WTC11 (cell line): ENCODE results near the gene LRFN2. TPM values are rescaled to one million over a fixed set of nuclear protein-coding genes. Genes with fewer than 3 reads are reported as not detected.

Source experiments
- ATAC-seq: fragments of 200-7000 bp; cut with Tn5 transposase; 2 replicates; pipeline ENCODE4 v1.10.0; 2021; ENCODE audit warnings: mild to moderate bottlenecking, moderate library complexity
- CTCF ChIA-PET: fragments of 300-600 bp; sonication (Branson Sonifier 250); formaldehyde crosslinking; loops from one replicate; lab custom pipeline; 2021; ENCODE audit warnings: antibody characterized with exemption; lab: Charles Lee
- POLR2A ChIA-PET: fragments of 350-600 bp; sonication (Branson Sonifier 250); formaldehyde crosslinking; loops from one replicate; lab custom pipeline; 2021; ENCODE audit warnings: antibody characterized with exemption; lab: Charles Lee
- DNase-seq: peaks from one replicate; pipeline ENCODE4 v3.0.0; 2021; ENCODE audit warnings: low spot score
- H3K27ac Mint-ChIP-seq: 2 replicates; pipeline ENCODE4 v1.8.0; 2021; ENCODE audit warnings: mixed read lengths
- H3K27me3 Mint-ChIP-seq: 2 replicates; pipeline ENCODE4 v1.8.0; 2021; ENCODE audit warnings: low read depth, mild to moderate bottlenecking, moderate library complexity, mixed read lengths
- H3K36me3 Mint-ChIP-seq: 2 replicates; pipeline ENCODE4 v1.8.0; 2021; ENCODE audit warnings: mixed read lengths
- H3K4me1 Mint-ChIP-seq: 2 replicates; pipeline ENCODE4 v1.8.0; 2022; ENCODE audit warnings: mixed read lengths
- H3K4me3 Mint-ChIP-seq: 2 replicates; pipeline ENCODE4 v1.8.0; 2021; ENCODE audit warnings: mild to moderate bottlenecking, moderate library complexity, mixed read lengths
- H3K9me3 Mint-ChIP-seq: 2 replicates; pipeline ENCODE4 v1.8.0; 2021; ENCODE audit warnings: mixed read lengths
- EMX1 ChIP-seq: fragments of 250-450 bp; sonication (Bioruptor Pico); IDR thresholded peaks from 2 replicates; pipeline ENCODE4 v1.8.0; 2021; ENCODE audit warnings: mild to moderate bottlenecking
- ETV6 ChIP-seq: sonication (generic); formaldehyde crosslinking; IDR thresholded peaks from 2 replicates; pipeline ENCODE4 v1.8.1; 2022; ENCODE audit warnings: mild to moderate bottlenecking, missing genetic modification reagents
- GABPB1 ChIP-seq: sonication (generic); formaldehyde crosslinking; IDR thresholded peaks from 2 replicates; pipeline ENCODE4 v1.8.1; 2023; ENCODE audit warnings: mild to moderate bottlenecking, missing genetic modification reagents
- KAT7 ChIP-seq: sonication (generic); formaldehyde crosslinking; IDR thresholded peaks from 2 replicates; pipeline ENCODE4 v1.8.1; 2023; ENCODE audit warnings: missing genetic modification reagents, mild to moderate bottlenecking, borderline replicate concordance
- MXD4 ChIP-seq: fragments of 250-450 bp; sonication (Bioruptor Pico); IDR thresholded peaks from 2 replicates; pipeline ENCODE4 v1.8.0; 2021; ENCODE audit warnings: mild to moderate bottlenecking, moderate library complexity, borderline replicate concordance
- NFATC4 ChIP-seq: fragments of 250-450 bp; sonication (Bioruptor Pico); IDR thresholded peaks from 2 replicates; pipeline ENCODE4 v1.9.0; 2021; ENCODE audit warnings: mild to moderate bottlenecking
- NFYB ChIP-seq: sonication (generic); formaldehyde crosslinking; conservative IDR thresholded peaks from 2 replicates; pipeline ENCODE4 v1.8.0; 2022; ENCODE audit warnings: low read depth, missing genetic modification reagents
- OVOL2 ChIP-seq: fragments of 250-450 bp; sonication (Bioruptor Pico); IDR thresholded peaks from 2 replicates; pipeline ENCODE4 v1.9.0; 2021; ENCODE audit warnings: mild to moderate bottlenecking, borderline replicate concordance
- RELA ChIP-seq: sonication (generic); formaldehyde crosslinking; IDR thresholded peaks from 2 replicates; pipeline ENCODE4 v1.8.1; 2022; ENCODE audit warnings: missing genetic modification reagents, mild to moderate bottlenecking, borderline replicate concordance
- TCF7 ChIP-seq: sonication (generic); formaldehyde crosslinking; IDR thresholded peaks from 2 replicates; pipeline ENCODE4 v1.8.0; 2022; ENCODE audit warnings: mild to moderate bottlenecking, low read depth, missing genetic modification reagents, moderate library complexity
- ZNF121 ChIP-seq: sonication (generic); formaldehyde crosslinking; IDR thresholded peaks from 2 replicates; pipeline ENCODE4 v1.8.0; 2023; ENCODE audit warnings: missing genetic modification reagents
- ZNF232 ChIP-seq: sonication (generic); formaldehyde crosslinking; IDR thresholded peaks from 2 replicates; pipeline ENCODE4 v1.8.0; 2022; ENCODE audit warnings: mild to moderate bottlenecking, missing genetic modification reagents
- ZNF263 ChIP-seq: sonication (generic); formaldehyde crosslinking; IDR thresholded peaks from 2 replicates; pipeline ENCODE4 v1.8.1; 2022; ENCODE audit warnings: low read depth, mild to moderate bottlenecking, moderate library complexity, missing genetic modification reagents
- ZNF423 ChIP-seq: fragments of 250-450 bp; sonication (Bioruptor Pico); IDR thresholded peaks from 2 replicates; pipeline ENCODE4 v2.1.2; 2022; ENCODE audit warnings: mild to moderate bottlenecking, moderate library complexity
- total RNA-seq: library from RNA; stranded (reverse); gene quantifications from 3 replicates; pipeline ENCODE4 v1.2.3, GENCODE V29; 2021
- TF ChIP-seq, protein P1 (sequence below): sonication (generic); formaldehyde crosslinking; IDR thresholded peaks from 2 replicates; pipeline ENCODE4 v1.8.1; 2023; ENCODE audit warnings: mild to moderate bottlenecking, moderate library complexity, missing genetic modification reagents
- TF ChIP-seq, protein P2 (sequence below): sonication (generic); formaldehyde crosslinking; IDR thresholded peaks from 2 replicates; pipeline ENCODE4 v1.8.1; 2022; ENCODE audit warnings: mild to moderate bottlenecking, missing genetic modification reagents, moderate library complexity, borderline replicate concordance
- TF ChIP-seq, protein P3 (sequence below): sonication (generic); formaldehyde crosslinking; IDR thresholded peaks from 2 replicates; pipeline ENCODE4 v1.8.0; 2022; ENCODE audit warnings: mild to moderate bottlenecking, missing genetic modification reagents
- TF ChIP-seq, protein P4 (sequence below): sonication (generic); formaldehyde crosslinking; IDR thresholded peaks from 2 replicates; pipeline ENCODE4 v1.8.0; 2022; ENCODE audit warnings: missing genetic modification reagents
- TF ChIP-seq, protein P5 (sequence below): sonication (generic); formaldehyde crosslinking; IDR thresholded peaks from 2 replicates; pipeline ENCODE4 v1.8.1; 2023; ENCODE audit warnings: mild to moderate bottlenecking, missing genetic modification reagents, moderate library complexity
- TF ChIP-seq, protein P6 (sequence below): sonication (generic); formaldehyde crosslinking; IDR thresholded peaks from 2 replicates; pipeline ENCODE4 v1.8.1; 2022; ENCODE audit warnings: mild to moderate bottlenecking, moderate library complexity, missing genetic modification reagents

LRFN2 gene
- total RNA-seq, 1 experiment from 2014 or later = 1.6 TPM

DNA sequence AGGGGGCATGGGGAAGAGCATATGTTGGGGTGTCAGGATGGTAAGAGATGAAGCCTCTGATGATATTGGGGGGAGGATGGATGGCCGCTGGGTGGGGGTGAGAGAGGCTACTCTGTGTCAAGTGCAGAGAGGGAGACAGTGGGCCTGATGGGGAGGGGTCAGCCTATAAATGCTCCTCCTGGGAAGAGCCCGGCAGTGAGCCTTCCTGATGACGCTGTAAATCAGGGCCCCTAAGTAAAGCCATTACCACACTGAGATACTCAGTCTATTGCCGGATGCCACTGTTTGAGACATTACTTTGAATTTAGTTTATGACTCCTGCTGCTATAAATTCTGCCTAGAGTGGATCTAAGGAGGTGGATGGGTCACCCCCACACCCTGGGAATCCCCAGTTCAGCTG lies 28.1 kb downstream of the LRFN2 start (continued):
- TF ChIP-seq, protein P1, sequence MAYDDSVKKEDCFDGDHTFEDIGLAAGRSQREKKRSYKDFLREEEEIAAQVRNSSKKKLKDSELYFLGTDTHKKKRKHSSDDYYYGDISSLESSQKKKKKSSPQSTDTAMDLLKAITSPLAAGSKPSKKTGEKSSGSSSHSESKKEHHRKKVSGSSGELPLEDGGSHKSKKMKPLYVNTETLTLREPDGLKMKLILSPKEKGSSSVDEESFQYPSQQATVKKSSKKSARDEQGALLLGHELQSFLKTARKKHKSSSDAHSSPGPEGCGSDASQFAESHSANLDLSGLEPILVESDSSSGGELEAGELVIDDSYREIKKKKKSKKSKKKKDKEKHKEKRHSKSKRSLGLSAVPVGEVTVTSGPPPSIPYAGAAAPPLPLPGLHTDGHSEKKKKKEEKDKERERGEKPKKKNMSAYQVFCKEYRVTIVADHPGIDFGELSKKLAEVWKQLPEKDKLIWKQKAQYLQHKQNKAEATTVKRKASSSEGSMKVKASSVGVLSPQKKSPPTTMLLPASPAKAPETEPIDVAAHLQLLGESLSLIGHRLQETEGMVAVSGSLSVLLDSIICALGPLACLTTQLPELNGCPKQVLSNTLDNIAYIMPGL (CRISPR knock-in tag) = no peak
- TF ChIP-seq, protein P2, sequence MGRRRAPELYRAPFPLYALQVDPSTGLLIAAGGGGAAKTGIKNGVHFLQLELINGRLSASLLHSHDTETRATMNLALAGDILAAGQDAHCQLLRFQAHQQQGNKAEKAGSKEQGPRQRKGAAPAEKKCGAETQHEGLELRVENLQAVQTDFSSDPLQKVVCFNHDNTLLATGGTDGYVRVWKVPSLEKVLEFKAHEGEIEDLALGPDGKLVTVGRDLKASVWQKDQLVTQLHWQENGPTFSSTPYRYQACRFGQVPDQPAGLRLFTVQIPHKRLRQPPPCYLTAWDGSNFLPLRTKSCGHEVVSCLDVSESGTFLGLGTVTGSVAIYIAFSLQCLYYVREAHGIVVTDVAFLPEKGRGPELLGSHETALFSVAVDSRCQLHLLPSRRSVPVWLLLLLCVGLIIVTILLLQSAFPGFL = no peak
- TF ChIP-seq, protein P3, sequence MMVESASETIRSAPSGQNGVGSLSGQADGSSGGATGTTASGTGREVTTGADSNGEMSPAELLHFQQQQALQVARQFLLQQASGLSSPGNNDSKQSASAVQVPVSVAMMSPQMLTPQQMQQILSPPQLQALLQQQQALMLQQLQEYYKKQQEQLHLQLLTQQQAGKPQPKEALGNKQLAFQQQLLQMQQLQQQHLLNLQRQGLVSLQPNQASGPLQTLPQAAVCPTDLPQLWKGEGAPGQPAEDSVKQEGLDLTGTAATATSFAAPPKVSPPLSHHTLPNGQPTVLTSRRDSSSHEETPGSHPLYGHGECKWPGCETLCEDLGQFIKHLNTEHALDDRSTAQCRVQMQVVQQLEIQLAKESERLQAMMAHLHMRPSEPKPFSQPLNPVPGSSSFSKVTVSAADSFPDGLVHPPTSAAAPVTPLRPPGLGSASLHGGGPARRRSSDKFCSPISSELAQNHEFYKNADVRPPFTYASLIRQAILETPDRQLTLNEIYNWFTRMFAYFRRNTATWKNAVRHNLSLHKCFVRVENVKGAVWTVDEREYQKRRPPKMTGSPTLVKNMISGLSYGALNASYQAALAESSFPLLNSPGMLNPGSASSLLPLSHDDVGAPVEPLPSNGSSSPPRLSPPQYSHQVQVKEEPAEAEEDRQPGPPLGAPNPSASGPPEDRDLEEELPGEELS (CRISPR knock-in tag) = no peak
- TF ChIP-seq ZNF121 (CRISPR knock-in tag) (no peak), ZNF423 (CRISPR knock-in tag) (no peak), NFYB (CRISPR knock-in tag) (no peak), TCF7 (CRISPR knock-in tag) (no peak), EMX1 (no peak), OVOL2 (no peak)

DNA sequence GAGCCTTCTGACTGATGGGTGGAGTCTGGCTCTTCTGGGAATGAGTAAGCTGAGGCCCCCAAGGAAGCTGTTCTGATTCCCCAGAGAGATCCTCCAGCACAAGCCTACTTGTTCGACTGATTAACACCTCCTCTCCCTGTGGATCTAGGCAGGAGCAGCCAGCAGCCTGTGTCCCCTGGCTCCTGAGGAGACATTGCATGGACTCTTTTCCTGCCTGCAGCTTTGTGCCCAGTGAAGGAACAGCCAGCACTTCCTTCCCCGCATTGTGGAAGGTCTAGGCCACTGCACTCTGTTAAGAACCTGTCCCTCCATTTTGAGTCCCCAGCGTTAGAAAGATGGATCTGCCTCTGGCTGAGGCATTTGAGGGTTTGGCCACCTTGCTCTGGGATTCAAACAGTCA lies 29.1 kb downstream of the LRFN2 start:
- H3K27ac Mint-ChIP-seq = 0 out of 2 replicates have a peak overlapping the region, but pooled peaks have one; percentile 46
- no peak overlapping the region for H3K4me3 Mint-ChIP-seq
- no peak for DNase-seq
- no peaks in the 10 kb centered on the region for H3K36me3 Mint-ChIP-seq
- no peaks in the 10 kb centered on the region; the same call in 1 of the 2 replicates for H3K27me3 Mint-ChIP-seq
- no peaks in the 10 kb centered on the region for H3K9me3 Mint-ChIP-seq
- ChIA-PET CTCF (interaction anchor here (1.0 to 1.4 kb wide), 2 partner anchors 11 to 30 kb away, joined by 3 read pairs; no protein-coding TSS in a partner anchor), POLR2A (interaction anchor here (1.0 kb wide), 1 partner anchor 12 kb away, joined by 3 read pairs; no protein-coding TSS in a partner anchor)
- peaks cover 44% of the 10 kb centered on the region for H3K4me1 Mint-ChIP-seq
- TF ChIP-seq ZNF263 (CRISPR knock-in tag) (no peak), GABPB1 (CRISPR knock-in tag) (no peak), RELA (CRISPR knock-in tag) (no peak), KAT7 (CRISPR knock-in tag) (no peak), ZNF232 (CRISPR knock-in tag) (no peak), MXD4 (CRISPR knock-in tag) (no peak), NFATC4 (CRISPR knock-in tag) (no peak), OVOL2 (no peak), ETV6 (CRISPR knock-in tag) (no peak)
- TF ChIP-seq, protein P4, sequence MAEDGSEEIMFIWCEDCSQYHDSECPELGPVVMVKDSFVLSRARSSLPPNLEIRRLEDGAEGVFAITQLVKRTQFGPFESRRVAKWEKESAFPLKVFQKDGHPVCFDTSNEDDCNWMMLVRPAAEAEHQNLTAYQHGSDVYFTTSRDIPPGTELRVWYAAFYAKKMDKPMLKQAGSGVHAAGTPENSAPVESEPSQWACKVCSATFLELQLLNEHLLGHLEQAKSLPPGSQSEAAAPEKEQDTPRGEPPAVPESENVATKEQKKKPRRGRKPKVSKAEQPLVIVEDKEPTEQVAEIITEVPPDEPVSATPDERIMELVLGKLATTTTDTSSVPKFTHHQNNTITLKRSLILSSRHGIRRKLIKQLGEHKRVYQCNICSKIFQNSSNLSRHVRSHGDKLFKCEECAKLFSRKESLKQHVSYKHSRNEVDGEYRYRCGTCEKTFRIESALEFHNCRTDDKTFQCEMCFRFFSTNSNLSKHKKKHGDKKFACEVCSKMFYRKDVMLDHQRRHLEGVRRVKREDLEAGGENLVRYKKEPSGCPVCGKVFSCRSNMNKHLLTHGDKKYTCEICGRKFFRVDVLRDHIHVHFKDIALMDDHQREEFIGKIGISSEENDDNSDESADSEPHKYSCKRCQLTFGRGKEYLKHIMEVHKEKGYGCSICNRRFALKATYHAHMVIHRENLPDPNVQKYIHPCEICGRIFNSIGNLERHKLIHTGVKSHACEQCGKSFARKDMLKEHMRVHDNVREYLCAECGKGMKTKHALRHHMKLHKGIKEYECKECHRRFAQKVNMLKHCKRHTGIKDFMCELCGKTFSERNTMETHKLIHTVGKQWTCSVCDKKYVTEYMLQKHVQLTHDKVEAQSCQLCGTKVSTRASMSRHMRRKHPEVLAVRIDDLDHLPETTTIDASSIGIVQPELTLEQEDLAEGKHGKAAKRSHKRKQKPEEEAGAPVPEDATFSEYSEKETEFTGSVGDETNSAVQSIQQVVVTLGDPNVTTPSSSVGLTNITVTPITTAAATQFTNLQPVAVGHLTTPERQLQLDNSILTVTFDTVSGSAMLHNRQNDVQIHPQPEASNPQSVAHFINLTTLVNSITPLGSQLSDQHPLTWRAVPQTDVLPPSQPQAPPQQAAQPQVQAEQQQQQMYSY (CRISPR knock-in tag) = no peak
- TF ChIP-seq, protein P5, sequence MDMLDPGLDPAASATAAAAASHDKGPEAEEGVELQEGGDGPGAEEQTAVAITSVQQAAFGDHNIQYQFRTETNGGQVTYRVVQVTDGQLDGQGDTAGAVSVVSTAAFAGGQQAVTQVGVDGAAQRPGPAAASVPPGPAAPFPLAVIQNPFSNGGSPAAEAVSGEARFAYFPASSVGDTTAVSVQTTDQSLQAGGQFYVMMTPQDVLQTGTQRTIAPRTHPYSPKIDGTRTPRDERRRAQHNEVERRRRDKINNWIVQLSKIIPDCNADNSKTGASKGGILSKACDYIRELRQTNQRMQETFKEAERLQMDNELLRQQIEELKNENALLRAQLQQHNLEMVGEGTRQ (CRISPR knock-in tag) = no peak
- TF ChIP-seq, protein P6, sequence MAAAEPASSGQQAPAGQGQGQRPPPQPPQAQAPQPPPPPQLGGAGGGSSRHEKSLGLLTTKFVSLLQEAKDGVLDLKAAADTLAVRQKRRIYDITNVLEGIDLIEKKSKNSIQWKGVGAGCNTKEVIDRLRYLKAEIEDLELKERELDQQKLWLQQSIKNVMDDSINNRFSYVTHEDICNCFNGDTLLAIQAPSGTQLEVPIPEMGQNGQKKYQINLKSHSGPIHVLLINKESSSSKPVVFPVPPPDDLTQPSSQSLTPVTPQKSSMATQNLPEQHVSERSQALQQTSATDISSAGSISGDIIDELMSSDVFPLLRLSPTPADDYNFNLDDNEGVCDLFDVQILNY (CRISPR knock-in tag) = no peak
- TF ChIP-seq, all 79 proteins: peak for 0
- ATAC-seq = no peak
